Skin of body (tissue), 2 donors: ENCODE data around the gene RPL29. TPM values are rescaled to one million over a fixed set of nuclear protein-coding genes. Genes with fewer than 3 reads are reported as not detected.
"Not testable (repeated sequence)": the region's sequence is repeated elsewhere in the genome, so short reads cannot be mapped to it uniquely, and the experiment has no call there.

ENCODE experiments used
- DNase-seq: peaks from one replicate; lab custom pipeline; 2025; lab: John Stamatoyannopoulos, UW
- total RNA-seq: library from RNA; depleted of rRNA; stranded (reverse); fragments of >200 nt; gene quantifications from one replicate; pipeline ENCODE4 v1.2.3, GENCODE V29; 2014

Gene RPL29
- 933 TPM for total RNA-seq

- peak; percentile 95 for DNase-seq
Measured at GRCh38 chr3:51995346-51996163, at the start of gene RPL29. Gene RPL29, minus strand, starts transcription at chr3:51995895. Its CDS starts 434 bp downstream, at chr3:51995461.

GRCh38 chr3:52044869-52045619 is 49.3 kb upstream of the RPL29 start:
- no peak for DNase-seq

GRCh38 chr3:52043750-52044149 is 48.1 kb upstream of the RPL29 start:
- DNase-seq = no peak

GRCh38 chr3:52043039-52043438 is 47.3 kb upstream of the RPL29 start:
- DNase-seq = not testable (repeated sequence)

GRCh38 chr3:52041118-52041731 is 45.5 kb upstream of the RPL29 start:
- DNase-seq = no peak

- no peak for DNase-seq
Measured at GRCh38 chr3:52040600-52040999, 44.9 kb upstream of the RPL29 start.

GRCh38 chr3:52039846-52040245 is 44.2 kb upstream of the RPL29 start:
- peak; percentile 19 for DNase-seq

GRCh38 chr3:52039426-52039825 is 43.7 kb upstream of the RPL29 start:
- DNase-seq = no peak

- DNase-seq = no peak
Measured at GRCh38 chr3:52038227-52038626, 42.5 kb upstream of the RPL29 start.

GRCh38 chr3:52037291-52037690 is 41.6 kb upstream of the RPL29 start:
- no peak for DNase-seq

GRCh38 chr3:52036829-52037228 is 41.1 kb upstream of the RPL29 start:
- no peak for DNase-seq

- DNase-seq = no peak
Measured at GRCh38 chr3:52036222-52036694, 40.6 kb upstream of the RPL29 start.

GRCh38 chr3:52034651-52035050 is 39.0 kb upstream of the RPL29 start:
- no peak for DNase-seq

GRCh38 chr3:52034212-52034611 is 38.5 kb upstream of the RPL29 start:
- DNase-seq = no peak

GRCh38 chr3:52033748-52034147 is 38.1 kb upstream of the RPL29 start:
- not testable (repeated sequence) for DNase-seq

- no peak for DNase-seq
Measured at GRCh38 chr3:52032702-52033408, 37.2 kb upstream of the RPL29 start.

GRCh38 chr3:52031896-52032295 is 36.2 kb upstream of the RPL29 start:
- no peak for DNase-seq

GRCh38 chr3:52030714-52031310 is 35.1 kb upstream of the RPL29 start:
- no peak for DNase-seq

- no peak for DNase-seq
Measured at GRCh38 chr3:52029535-52029934, 33.8 kb upstream of the RPL29 start.

GRCh38 chr3:52029053-52029452 is 33.4 kb upstream of the RPL29 start:
- no peak for DNase-seq

GRCh38 chr3:52028572-52028971 is 32.9 kb upstream of the RPL29 start:
- DNase-seq = no peak
